Mucosa of descending colon (tissue), 3 donors: ENCODE measurements around the gene PXN. TPM values are rescaled to one million over a fixed set of nuclear protein-coding genes. Genes with fewer than 3 reads are reported as not detected.

Experiments used
- ATAC-seq: fragments of 200-7000 bp; cut with Tn5 transposase; one replicate; pipeline ENCODE4 v1.9.1; 2020; ENCODE audit warnings: mild to moderate bottlenecking, moderate library complexity
- DNase-seq, 3 donors: peaks; one replicate each; pipeline ENCODE4 v3.0.0-alpha.2; 2020
- H3K36me3 ChIP-seq: fragments of 200-600 bp; one replicate; pipeline ENCODE4 v1.8.0; 2021; ENCODE audit warnings: low read depth, mild to moderate bottlenecking
- H3K4me1 ChIP-seq: fragments of 200-600 bp; one replicate; pipeline ENCODE4 v1.8.0; 2021; ENCODE audit warnings: low read depth, mild to moderate bottlenecking
- H3K4me3 ChIP-seq: fragments of 200-600 bp; one replicate; pipeline ENCODE4 v1.8.0; 2021; ENCODE audit warnings: mild to moderate bottlenecking
- H3K9me3 ChIP-seq: fragments of 200-600 bp; one replicate; pipeline ENCODE4 v1.8.0; 2021; ENCODE audit warnings: mild to moderate bottlenecking
- CTCF ChIP-seq: fragments of 200-600 bp; IDR thresholded peaks from one replicate; pipeline ENCODE4 v1.8.0; 2022; ENCODE audit warnings: antibody characterized with exemption, mild to moderate bottlenecking
- intact Hi-C, 2 donors: fragments of 100-400 bp; cut with DNase I in 1 of 2; cut with micrococcal nuclease in 1 of 2; formaldehyde crosslinking; loops; one replicate each; pipeline versions ENCODE4 v1.11.0 to v1.11.1; 2022; cut with DNase I, micrococcal nuclease
- total RNA-seq, 3 donors: library from RNA; stranded (reverse); fragmentation: NEBNext Ultra II Directional in 2 of 3; extraction: Animal tissue kit (Norgen Biotek cat#: 25700) in 2 of 3; gene quantifications; one replicate each; pipeline versions ENCODE4 v1.2.1 to v1.2.4, GENCODE V29; 2021 to 2023
- donor health status: DM: no; HTN: no; CAD: no; lungs with moderate emphysema.
- donor health status: DM: no; HTN: no; CAD: no.
- donor health status: DM: no; HTN: yes; CAD: no.

The PXN gene
- total RNA-seq, 3 donors from 2014 or later = 117 to 167 (median 146) TPM

GRCh38 chr12:120278137-120279069 lies 12.9 kb upstream of the PXN start:
- ATAC-seq (no peak), DNase-seq (no peak)
- no peak overlapping the region for H3K4me3 ChIP-seq
- H3K4me1 ChIP-seq = no peaks in the 10 kb centered on the region
- TF ChIP-seq CTCF = no peak
- H3K36me3 ChIP-seq = no peaks in the 10 kb centered on the region
- no peaks in the 10 kb centered on the region for H3K9me3 ChIP-seq
- intact Hi-C loops = no loop called here

- Histone ChIP-seq H3K4me1 (no peaks in the 10 kb centered on the region), H3K4me3 (no peak overlapping the region), H3K36me3 (no peaks in the 10 kb centered on the region), H3K9me3 (no peaks in the 10 kb centered on the region)
- intact Hi-C loops = no loop called here
- DNase-seq (no peak), ATAC-seq (no peak)
- TF ChIP-seq CTCF = no peak
These were observed 11.2 kb upstream of the PXN start for GRCh38 chr12:120276734-120277133.

- peak; percentile 63 for ATAC-seq
These were observed 2.2 kb upstream of the PXN start for GRCh38 chr12:120267736-120268135.

GRCh38 chr12:120266180-120266870 lies 795 bp upstream of the PXN start:
- peaks cover 33% of the 10 kb centered on the region for H3K4me1 ChIP-seq
- no peaks in the 10 kb centered on the region for H3K9me3 ChIP-seq
- no peak for TF ChIP-seq CTCF
- intact Hi-C loops = loop anchor here (2.0 to 5.0 kb wide), 2 partner anchors 38 to 39 kb away; no protein-coding TSS in a partner anchor
- ATAC-seq (no peak), DNase-seq (no peak)
- H3K36me3 ChIP-seq = no peaks in the 10 kb centered on the region
- H3K4me3 ChIP-seq = no peak overlapping the region

More at GRCh38 chr12:120267736-120268135, 2.2 kb upstream of the PXN start:
- peak in 1 of 3 donors; percentile 23 for DNase-seq
- H3K36me3 ChIP-seq = no peaks in the 10 kb centered on the region
- H3K4me1 ChIP-seq = peaks cover 22% of the 10 kb centered on the region
- intact Hi-C loops = loop anchor here (2.0 to 5.0 kb wide), 2 partner anchors 39 to 40 kb away; no protein-coding TSS in a partner anchor
- no peak overlapping the region for H3K4me3 ChIP-seq
- no peaks in the 10 kb centered on the region for H3K9me3 ChIP-seq
- TF ChIP-seq CTCF = no peak

- Histone ChIP-seq H3K4me1 (peaks cover 33% of the 10 kb centered on the region), H3K4me3 (peak overlapping the region; percentile 50), H3K36me3 (no peaks in the 10 kb centered on the region), H3K9me3 (no peaks in the 10 kb centered on the region)
- peak in 1 of 3 donors; percentile 70 for DNase-seq
- intact Hi-C loops = loop anchor here in 1 of 2 donors (5.0 kb wide), 1 partner anchor 38 kb away; no protein-coding TSS in a partner anchor
- TF ChIP-seq CTCF = no peak
- ATAC-seq = no peak
These were observed 542 bp downstream of the PXN start for GRCh38 chr12:120264904-120265472.
